GM12873 (cell line): ENCODE data around the gene FAM53B.

ENCODE experiments used
- CTCF ChIP-seq: IDR thresholded peaks from 2 replicates; pipeline ENCODE4 v1.5.1; 2012; ENCODE audit warnings: low read depth, mild to moderate bottlenecking, moderate library complexity, low read length, control low read depth; ENCODE audit not compliant: insufficient read depth; ENCODE audit errors: missing control alignments

Gene FAM53B

DNA sequence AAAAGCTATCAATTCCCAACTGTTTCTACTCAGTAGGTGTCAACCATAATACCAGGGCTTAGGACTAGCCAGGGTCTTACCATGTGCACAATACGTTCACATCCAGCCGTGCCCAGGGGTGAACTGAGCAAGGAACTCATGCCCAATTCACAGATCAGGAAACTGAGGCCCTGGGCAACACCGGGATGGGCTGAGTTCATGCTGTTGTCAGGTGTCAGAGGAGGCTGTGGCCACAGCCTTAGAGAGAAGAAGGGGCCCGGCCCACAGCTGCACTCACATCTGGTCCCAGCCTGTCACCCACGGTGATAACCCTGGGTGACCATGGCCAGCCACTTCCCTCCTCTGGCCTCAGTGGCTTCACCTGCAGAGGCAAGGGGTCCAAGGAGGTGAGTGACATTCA, 92.0 kb downstream of the FAM53B start:
- no peak for TF ChIP-seq CTCF

- no peak for TF ChIP-seq CTCF
Observed at GRCh38 chr10:124651402-124651891, 92.7 kb downstream of the FAM53B start.

- TF ChIP-seq CTCF = no peak
Observed at GRCh38 chr10:124650820-124651401, 93.3 kb downstream of the FAM53B start.

- TF ChIP-seq CTCF = no peak
Observed at GRCh38 chr10:124650263-124650662, 93.9 kb downstream of the FAM53B start.

GRCh38 chr10:124649214-124649613, 95.0 kb downstream of the FAM53B start:
- TF ChIP-seq CTCF = no peak

DNA sequence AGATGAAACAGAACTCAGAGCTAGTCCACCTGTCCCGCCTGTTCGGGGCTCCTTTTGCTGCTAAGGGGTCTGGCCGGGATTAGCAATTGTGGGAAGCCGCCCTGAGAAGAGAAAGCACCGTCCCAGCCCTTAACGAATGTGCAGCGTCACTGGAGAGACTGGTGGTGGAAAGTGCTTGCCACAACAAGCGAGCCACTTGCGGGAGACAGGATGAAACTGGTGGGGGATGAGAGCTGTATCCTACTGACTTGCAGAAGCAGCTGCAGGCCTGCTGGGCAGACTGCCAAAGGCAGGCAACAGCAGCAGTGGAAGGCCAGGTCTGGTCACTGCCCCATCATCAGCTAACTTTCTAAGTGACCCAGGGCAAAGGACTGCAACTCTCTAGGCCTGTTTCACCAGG, 95.4 kb downstream of the FAM53B start:
- no peak for TF ChIP-seq CTCF

DNA sequence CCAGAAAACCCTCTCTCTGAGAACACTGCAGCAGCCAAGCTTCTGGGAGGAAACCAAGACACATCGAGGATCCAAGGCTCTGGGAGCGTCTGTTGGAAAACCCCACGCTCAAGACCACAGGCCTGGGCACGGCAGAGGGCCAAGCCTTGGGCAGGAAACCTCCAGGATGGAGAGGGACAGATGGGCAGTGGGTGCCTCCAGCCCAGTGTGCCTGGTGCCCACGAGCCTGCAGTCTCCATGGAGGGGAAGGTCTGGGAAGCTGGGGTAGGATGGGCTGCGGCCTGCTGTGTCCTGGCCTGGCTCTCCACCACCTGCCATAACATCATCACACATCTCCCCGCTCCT, 96.1 kb downstream of the FAM53B start:
- TF ChIP-seq CTCF = no peak
